Middle frontal gyrus (tissue), 1 donor: ENCODE results near the gene TMEM169.

Source experiments
- DNase-seq: peaks from one replicate; pipeline ENCODE4 v3.0.0-alpha.2; 2015; ENCODE audit warnings: low spot score; ENCODE audit errors: extremely low spot score

The TMEM169 gene

GRCh38 chr2:216104691-216105090 is 23.0 kb downstream of the TMEM169 start:
- DNase-seq, result no peak

GRCh38 chr2:216107320-216107719 is 25.6 kb downstream of the TMEM169 start:
- no peak for DNase-seq

GRCh38 chr2:216107760-216108159 is 26.0 kb downstream of the TMEM169 start:
- DNase-seq, result no peak

DNA sequence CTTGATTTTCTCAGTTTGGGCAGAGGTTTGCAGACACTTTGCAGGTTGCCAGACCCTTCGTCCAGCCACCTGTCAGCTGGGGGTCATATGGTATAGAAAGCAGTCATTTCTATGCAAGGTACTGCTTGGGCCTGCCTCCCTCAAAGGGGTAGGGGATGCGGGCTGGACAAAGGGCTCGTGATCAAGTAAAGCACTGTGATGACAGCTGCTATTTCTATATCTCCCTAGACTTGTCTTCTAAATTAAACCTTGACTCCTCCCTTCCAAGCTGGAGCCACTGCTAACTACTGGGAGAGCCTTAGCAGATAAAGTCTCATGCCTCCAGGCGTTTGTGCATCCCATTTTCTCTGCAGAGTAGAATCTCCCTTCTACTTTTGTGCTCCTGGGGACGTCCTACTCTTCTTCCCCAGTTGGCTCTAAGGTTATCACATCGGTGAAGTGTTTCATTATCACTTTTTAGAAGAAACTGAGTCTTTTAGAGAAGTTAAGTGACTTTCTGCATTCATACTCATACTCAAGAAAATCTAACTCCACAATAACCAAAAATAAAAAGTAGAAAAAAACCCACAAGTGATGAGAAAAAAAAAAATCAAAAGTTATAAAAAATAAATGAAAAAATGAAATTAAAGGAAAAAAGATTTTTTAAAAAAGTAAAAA is 26.7 kb downstream of the TMEM169 start:
- DNase-seq, result no peak

DNA sequence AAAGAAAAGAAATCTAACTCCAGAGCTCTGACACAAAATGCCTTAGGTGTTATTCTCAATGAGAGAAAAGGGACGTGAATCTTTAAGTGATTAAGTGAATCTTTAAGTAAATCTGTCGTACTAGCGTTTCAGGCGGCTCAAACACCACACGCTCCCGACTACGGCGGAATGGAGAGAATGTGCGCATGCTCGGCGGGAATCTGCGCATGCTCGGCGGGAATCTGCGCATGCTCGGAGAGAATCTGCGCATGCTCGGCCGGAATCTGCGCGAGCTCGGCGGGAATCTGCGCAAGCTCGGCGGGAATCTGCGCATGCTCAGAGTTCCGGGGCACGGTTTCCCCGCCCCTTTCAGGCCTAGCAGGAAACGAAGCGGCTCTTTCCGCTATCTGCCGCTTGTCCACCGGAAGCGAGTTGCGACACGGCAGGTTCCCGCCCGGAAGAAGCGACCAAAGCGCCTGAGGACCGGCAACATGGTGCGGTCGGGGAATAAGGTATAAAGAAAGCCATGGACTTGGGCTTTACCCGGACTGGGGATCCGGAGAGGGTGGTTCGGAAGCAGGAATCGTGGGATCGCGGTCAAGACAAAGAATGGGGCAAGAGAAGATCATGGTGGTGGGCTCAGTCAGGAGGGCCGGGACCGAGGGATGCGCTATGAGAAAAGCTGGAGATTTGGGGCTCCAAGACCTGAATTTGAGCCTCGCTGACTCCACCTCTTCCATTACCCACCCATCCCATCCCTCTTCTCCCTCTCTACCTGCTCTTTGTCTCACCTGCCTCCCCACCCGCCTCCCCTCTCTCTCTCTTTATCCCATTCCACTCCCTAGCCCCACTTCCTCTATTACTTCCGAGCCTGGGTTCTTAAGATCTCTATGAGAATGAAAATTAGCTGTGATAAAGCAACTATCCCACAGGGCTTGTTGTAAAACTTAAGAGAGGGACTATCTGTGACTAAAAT is 27.5 kb downstream of the TMEM169 start, which contains the start of gene XRCC5:
Gene XRCC5, plus strand, starts transcription at position 382 of the 955 bp plus-strand sequence. Its CDS starts 89 bp downstream, at position 471.
- DNase-seq, result peak; percentile 88

- DNase-seq, result no peak
Observed at GRCh38 chr2:216109962-216110614, 28.4 kb downstream of the TMEM169 start.

- no peak for DNase-seq
Observed at GRCh38 chr2:216110620-216111019, 28.9 kb downstream of the TMEM169 start.

- no peak for DNase-seq
Observed at GRCh38 chr2:216111122-216111521, 29.4 kb downstream of the TMEM169 start.

- no peak for DNase-seq
Observed at GRCh38 chr2:216112926-216113325, 31.2 kb downstream of the TMEM169 start.

- no peak for DNase-seq
Observed at GRCh38 chr2:216113572-216113971, 31.9 kb downstream of the TMEM169 start.

DNA sequence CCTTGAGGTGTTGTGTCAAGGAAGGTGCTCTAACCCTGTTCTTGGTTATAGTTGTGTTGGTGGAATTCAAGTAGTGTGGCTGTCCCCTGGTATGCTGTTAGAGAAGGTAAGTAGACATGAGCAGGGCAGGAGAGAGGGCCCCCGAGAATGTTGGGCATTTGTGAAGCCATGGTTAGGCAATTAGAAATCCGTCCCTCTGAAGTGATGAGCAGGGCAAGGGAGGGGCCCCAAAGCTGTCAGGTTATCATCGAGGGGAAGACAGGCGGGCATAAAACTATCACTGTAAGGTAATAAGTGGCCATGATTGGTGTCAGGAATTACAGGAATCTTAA is 32.6 kb downstream of the TMEM169 start:
- no peak for DNase-seq

GRCh38 chr2:216114714-216115531 is 33.2 kb downstream of the TMEM169 start:
- peak; percentile 95 for DNase-seq

DNA sequence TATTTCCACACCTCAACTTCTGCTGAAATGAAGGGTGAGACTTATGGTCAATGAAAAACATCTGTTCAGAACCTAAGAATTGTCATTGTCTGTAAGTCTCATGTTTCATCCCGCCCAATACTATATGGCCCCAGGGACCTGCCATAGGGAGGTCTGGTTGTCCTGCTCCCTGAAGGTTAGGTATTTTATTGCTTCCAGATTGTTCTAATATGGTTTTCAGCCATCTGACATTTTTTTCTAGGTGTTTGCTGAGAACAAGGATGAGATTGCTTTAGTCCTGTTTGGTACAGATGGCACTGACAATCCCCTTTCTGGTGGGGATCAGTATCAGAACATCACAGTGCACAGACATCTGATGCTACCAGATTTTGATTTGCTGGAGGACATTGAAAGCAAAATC is 34.7 kb downstream of the TMEM169 start:
- DNase-seq, result no peak

DNA sequence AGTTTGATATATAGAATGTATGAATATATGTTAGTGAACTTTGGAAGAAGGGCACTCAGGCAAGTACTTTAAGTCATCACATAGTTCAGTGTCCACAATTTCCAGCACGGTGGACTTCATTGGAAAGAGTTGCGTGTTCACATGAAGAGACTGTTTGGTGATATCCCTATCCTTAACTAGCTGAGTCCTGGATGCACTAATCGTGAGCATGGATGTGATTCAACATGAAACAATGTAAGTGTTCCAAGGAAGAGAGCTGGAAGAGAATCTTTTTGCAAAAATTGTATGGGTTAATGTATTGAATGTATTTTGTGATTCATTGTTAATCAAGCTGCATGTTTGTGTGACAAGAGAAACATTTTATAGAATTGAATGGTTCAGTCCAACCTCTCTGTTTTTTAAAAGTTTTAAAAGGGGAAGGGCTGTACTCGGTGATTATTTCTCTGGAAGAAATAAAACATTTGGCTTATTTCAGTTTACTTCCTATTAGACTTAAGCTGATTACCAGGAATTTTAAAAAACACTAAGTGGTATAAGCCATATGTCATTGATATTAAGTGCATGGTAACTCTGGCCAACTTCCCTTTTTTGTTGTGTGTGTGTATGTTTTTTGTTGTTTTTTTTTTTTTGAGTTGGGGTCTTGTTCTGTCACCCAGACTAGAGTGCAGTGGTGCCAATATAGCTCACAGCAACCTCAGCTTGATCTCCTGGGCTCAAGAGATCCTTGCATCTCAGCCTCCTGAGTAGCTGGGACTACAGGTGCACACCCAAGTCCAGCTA is 36.0 kb downstream of the TMEM169 start:
- no peak for DNase-seq

- no peak for DNase-seq
Observed at GRCh38 chr2:216118474-216118873, 36.8 kb downstream of the TMEM169 start.

- no peak for DNase-seq
Observed at GRCh38 chr2:216119146-216119545, 37.4 kb downstream of the TMEM169 start.

GRCh38 chr2:216119986-216120385 is 38.3 kb downstream of the TMEM169 start:
- DNase-seq, result no peak

GRCh38 chr2:216121255-216121654 is 39.5 kb downstream of the TMEM169 start:
- no peak for DNase-seq

- DNase-seq, result no peak
Observed at GRCh38 chr2:216126943-216127342, 45.2 kb downstream of the TMEM169 start.

DNA sequence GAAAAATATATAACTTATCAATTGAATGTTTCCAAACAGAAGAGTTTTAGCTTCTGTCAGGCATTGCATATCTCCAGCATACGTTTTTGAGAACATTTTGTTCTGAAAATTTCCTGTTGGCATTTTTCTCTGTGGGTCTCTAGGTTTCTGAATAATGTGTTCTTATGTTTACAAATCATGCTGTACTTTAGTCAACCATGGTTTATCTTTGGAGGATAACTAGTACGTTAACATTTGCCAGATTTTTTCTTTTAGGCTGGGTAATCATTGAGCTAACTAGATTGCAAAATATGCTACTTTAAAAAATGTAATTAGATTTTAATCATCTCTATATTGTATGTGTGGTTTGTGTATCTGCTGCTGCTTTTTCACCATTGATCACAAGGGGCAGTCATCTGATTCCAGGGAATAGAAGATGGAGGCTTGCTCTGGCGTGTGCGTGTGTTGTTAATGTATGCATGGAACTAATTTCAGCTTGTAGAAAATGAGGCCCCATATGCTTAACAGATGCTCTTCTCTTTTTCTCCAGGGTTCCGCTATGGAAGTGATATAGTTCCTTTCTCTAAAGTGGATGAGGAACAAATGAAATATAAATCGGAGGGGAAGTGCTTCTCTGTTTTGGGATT is 48.7 kb downstream of the TMEM169 start:
- DNase-seq, result no peak
